HG03378 (cell line): ENCODE measurements around the gene ADIG.

Experiments
- ATAC-seq: cut with Tn5 transposase; IDR thresholded peaks from one replicate; pipeline ENCODE4 v1.9.1; 2021; ENCODE audit warnings: mild to moderate bottlenecking, moderate library complexity; ENCODE audit not compliant: unreplicated experiment

ADIG gene

DNA sequence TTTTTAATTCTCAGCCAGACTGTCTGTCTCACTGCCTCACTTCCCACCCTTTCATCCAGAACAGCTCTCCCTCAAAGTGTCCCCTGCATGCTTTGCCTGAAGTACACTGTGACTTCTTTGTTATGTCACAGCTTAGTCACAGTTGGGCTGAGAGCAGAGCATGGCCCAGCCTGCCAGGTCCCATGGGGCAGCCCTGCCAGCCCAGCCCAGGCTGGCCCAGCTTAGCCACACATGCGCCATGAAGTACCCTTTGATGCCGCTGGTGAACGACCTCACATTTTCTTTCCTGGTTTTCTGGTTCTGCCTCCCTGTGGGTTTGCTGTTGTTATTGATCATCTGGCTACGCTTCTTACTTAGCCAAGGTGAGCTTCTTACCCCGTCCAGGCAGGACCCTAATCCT lies at the start of gene ADIG:
Gene ADIG, plus strand, starts transcription at position 185 of the 400 bp plus-strand sequence. Its CDS starts 54 bp downstream, at position 239.
- no peak for ATAC-seq

DNA sequence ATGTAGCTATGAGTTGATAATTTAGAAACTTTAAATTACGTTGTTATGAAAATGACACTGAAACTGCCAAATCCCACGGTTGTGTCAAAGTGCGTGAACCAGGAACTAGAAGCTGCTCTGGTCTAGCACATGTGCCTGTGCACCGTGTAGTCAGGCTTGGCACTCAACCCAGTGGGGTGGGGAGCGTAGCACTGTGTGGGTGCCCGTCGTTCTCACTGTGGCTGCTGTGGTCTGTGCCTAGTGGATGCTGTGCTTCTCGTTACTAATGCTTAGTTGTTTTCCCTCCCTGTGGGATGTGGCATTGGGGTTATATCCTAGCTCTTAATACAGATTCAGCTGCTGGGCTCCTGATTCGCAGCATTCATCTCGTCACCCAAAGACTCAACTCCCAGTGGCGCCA lies 46.2 kb upstream of the ADIG start:
- ATAC-seq = no peak

DNA sequence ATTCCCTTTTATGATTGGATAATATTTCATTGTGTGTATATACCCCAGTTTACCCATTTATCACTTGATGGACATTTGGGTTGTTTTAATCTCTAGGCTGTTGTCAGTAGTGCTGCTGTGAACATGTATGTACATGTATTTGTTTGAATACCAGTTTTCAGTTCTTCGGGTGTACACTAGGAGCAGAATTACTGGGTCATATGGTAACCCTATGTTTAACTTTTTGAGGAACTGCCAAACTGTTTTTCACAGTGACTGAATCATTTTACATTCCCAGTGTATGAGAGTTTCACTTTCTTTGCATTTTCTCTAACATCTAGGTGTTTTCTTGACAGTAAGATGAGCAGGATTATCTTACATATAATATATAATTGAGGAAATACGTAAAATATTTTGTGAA lies 44.7 kb upstream of the ADIG start:
- ATAC-seq = no peak

DNA sequence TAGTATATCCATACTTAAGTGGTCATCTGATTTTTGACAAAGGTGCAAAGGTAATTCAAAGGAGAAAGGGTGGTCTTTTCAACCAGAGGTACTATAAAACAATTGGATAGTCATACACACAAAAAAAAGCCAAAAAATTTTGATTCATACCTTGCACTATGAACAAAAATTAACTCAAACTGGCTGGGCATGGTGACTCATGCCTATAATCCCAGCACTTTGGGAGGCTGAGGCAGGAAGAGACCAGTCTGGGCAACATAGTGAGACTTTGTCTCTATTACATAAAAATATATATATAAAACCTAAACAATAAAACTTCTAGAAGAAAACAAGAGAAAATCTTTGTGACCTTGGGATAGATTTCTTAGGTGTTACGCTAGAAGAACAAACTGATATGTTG lies 43.8 kb upstream of the ADIG start:
- ATAC-seq = no peak

DNA sequence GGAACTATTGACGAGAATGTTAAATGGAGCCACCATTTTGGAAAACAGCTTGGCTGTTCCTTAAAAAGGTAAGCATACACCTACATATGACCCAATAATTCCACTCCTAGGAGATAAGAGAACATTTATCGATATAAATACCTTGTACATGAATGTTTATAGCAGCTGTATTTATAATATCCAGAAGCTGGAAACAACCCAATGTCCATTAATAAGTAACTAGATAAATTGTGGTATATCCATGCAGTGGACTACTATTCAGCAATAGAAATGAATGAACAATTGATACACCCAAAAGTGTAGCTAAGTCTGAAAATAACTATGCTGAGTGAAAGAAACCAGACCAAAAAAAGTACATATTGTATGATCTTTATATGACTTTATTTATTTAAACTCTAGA lies 42.2 kb upstream of the ADIG start:
- no peak for ATAC-seq

DNA sequence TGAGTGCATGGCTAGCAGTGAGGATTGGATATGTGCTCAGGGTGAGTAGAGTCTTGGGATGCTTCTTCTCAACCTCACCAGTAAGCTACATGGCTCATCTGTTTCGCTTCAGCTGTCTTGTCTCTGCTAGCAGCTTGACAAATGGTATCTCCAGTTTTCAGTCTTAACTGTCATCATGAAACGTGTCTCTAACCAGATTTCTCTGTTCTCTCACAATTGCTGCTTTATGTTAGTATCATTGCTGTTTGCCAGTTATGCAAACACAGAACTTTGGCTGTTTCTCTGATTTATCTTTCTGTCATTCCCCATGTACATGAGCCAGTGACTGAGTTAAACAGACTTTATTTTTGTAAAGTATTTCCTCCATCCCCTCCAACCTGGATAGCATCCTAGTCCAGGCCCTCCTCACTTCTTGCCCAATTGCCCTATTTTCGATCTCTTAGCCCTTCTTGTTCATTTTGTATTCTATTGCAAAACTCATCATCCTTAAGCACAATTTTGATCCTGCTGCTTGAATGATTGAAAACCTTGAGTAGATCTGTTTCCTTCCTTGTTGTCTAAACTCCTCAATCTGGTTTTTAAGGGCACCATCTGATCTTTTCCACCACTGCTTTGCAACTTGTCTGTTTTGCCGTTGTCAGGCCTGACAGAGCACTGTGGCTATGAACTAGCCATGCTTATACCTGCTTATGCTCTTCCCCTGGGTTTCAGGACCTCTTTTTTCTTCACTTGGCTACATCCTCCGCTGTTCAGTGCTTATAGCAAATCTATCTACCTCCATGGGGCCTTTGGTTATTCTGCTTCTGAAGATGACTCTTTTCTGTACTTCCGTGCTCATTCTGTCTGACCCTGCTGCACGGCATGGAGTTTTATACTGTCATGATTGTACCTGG lies 37.7 kb upstream of the ADIG start:
- ATAC-seq = no peak

DNA sequence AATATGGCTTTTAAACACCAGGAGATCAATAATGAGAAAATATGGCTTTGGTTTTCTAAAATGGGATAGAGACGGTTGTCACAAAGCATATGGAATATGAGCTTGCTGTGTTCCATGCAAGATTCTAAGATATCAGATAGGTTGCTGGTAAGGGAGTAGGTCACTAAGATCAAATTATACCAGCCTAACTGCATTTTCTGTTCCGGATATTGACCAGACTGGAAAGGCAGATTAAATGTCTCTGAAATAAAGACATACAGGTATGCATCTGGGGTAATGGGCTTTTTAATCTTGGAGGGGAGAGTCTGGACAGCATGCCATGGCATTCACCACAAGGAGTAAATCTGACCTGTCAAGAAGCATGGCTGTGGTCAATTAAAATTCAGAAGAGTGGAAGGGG lies 35.2 kb upstream of the ADIG start:
- no peak for ATAC-seq

DNA sequence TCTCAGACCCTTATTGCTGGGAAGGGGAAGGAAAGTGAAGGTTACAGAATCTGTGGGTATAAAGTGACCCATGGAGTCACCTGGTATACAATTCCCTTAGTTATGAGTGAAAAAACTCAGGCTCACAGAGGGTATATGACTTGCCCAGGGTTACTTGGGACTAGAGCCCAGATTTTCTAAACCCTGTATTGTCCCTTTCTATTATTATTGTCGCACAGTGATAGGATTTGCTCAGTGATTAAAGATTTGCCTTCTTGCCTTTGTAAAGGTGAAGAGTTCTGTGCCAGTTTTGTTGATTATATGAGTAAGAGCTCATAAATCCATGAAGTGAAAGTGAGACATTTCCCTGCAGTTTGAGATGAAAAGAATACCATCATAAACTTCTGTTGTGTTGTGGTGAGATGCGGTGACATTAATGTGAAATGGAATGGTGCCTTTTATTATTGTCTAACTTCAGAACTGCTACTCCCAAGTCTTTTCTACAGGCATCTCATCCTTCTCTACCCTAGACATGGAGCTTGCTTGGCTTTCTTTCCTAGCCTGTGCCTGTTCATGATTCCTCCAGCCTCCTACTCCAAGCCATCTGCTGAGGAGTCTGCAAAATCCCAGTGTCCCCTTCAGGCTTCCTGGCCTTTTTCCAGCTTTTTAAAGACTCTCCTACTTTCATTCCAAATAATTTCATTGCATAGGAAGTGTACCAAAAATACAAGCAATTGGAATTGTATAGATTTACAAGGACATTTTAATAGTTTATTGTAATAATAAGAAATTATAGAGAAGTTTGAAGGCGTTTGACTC lies 33.5 kb upstream of the ADIG start:
- no peak for ATAC-seq

DNA sequence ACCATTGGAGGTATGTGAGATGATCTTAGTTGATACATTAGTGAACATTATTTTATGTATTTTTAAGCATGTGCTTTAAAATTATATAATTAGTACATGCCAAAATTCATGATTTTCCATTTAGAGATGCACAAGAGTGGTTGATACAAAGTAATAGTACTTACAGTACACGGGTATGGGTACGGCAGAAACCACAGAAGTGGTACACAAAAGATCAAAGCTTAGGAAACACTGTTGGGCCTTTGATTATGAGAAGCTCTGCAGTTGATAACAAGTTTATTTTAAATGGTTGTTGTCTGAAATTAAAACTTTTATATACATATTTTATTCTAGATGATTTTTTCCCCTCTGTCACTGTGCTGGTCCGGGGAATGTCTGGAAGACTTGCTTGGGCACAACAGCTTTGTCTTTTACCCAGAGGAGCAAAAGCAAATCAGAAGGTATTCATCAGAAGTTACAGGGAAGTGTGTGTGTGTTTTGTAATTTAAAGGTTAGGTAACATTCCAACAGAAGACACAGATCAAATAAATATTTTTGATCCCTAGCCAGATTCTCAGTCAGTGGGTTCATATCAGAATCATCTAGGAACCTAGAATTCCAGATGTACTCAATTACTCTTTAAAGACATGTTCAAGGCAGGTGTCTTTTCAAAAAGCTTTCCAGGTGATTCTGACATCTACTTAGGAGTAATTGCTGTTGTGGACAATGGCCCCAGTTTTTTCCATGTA lies 32.5 kb upstream of the ADIG start:
- ATAC-seq = no peak

DNA sequence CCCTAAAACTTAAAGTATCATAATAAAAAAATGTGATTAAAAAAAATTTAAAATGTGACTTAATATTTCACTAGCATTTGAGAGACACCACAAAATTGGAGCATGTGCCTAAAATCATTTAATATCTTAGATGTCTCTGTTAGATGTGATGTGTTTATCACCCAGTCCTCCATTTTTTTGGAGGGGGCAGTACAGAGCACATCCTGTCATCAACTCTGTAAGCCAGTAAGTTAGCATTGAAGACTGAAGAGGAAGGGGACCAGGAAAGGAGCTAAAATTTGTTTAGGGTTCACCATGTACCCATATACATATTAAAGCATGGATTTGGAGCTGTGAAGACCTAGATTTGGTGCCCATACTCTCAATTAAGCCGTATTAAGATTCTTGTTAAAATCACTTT lies 30.7 kb upstream of the ADIG start:
- no peak for ATAC-seq

DNA sequence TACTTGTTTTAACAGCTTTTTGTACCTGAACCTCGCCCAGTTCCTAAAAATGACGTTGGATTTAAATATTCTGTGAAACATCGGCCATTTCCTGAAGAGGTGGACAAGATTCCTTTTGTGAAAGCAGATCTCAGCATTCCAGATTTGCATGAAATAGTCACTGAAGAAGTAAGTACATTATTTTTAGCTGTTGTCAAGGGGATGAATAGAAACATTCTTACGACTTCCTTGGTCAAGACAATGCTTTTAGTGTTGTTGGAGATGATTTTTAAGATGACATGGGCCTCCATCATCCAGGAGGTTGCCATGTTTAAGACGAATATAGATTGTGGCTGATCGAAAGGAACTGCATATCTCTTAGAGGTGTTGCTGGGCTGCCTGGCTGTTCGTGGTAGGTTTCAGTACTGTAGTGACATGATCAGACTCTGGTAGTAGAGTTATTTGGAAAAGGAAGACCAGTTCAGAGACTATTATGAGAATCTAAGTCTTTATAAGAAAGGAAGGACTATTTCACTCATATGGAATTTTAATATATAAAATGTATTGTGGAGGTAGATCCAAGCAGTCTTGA lies 29.9 kb upstream of the ADIG start:
- ATAC-seq = no peak

DNA sequence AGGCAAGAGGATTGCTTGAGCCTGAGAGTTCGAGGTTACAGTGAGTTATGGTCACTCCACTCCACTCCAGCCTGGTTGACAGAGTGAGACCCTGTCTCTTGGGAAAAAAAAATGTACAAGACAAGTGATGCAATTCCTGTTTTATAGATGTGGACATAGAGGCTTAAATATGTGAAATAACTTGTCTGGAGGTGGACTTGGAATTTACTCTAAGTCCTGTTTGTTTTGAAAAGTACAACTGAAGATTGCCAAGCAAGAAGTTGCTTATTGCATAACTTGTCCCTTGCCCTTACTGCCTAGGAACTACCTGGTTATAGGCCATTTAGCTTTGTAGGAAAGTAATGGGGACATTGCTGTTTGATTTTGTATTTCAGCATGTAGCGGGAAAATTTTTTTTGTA lies 26.0 kb upstream of the ADIG start:
- no peak for ATAC-seq

DNA sequence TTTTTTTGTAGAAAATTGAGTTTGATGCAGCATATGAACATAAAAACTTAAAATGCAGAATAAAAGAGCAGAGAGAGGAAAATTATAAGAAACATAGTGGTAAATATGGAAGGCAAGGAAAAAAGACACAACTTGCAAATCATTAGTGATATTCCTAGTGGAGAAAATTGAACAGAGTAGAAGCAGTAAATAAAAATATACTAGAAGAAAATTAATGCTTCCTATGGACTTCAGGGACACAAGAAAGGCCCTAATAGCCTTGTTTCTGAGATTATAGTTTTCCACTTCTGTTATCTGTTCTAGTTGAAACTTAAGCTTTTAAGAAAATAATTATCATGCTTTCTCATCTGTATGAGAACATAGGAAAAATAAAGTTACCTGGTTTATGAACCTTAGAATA lies 25.6 kb upstream of the ADIG start:
- no peak for ATAC-seq

DNA sequence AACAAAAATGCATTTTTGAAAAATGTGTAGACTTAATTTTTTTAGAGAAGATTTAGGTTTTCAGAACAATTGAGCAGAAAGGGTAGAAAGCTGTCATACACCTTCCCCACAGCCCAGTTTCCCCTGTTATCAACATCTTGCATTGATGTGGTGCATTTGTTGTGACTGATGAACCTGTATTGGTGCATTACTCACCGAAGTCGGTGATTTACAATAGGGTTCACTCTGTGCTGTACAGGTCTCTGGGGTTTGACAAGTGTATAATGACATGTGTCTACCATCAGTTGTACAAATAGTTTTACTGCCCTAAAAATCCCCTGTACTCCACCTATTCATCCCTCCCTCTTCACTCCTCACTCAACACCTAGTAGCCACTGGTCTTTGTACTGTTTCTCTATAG lies 23.8 kb upstream of the ADIG start:
- no peak for ATAC-seq

DNA sequence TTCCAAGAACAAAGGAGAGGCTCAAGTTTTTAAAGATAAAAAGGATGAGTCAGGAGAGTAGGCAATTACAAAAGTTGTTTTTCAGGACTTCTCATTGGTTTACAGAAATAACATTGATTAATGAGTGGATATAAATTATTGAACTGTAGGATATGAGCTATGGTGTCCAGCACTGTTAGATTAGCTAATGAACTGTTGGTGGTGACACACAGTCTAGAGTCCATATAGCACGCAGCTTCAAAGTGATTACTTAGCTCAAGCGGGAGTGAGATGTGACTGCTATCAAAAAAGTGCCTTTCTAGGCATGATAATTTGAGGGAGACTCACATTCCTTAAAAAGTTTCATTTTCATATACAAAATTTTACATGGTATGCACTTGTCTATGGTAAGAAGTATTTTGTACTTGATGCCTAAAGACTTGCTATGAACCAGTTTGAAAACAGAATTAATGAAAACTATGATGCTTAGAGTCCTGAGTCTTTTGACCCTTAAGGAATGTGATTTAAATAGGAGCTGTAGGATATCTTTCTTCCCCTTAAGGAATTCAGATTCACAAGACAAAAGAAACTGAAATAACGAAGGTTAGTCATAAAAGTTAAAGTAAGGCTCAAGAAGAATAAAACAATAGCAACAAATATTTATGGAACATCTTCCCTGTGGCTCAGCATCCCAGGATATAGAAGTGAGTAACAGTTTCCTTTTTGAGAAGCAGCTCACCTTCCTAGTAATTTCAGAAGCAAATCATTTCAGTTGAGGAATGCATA lies 22.2 kb upstream of the ADIG start:
- ATAC-seq = no peak

DNA sequence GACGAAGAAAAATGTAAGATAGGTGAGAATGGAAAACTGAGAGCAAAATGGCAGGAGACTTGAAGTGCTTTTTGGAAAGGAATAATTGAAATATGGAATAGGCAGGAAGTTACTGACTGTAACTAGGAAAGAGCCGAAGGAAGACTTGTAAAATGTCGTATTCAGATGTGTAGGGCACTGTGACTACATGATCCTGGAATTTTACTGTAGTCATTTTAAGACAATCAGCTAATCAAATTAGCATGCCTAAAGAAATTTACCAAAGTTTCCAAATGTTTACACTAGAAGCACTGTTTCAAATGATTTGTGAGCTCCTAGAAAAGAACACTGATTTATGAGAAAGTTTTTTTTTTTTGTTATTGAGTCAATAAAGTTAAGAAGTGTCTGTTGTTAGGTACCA lies 21.2 kb upstream of the ADIG start:
- ATAC-seq = no peak

DNA sequence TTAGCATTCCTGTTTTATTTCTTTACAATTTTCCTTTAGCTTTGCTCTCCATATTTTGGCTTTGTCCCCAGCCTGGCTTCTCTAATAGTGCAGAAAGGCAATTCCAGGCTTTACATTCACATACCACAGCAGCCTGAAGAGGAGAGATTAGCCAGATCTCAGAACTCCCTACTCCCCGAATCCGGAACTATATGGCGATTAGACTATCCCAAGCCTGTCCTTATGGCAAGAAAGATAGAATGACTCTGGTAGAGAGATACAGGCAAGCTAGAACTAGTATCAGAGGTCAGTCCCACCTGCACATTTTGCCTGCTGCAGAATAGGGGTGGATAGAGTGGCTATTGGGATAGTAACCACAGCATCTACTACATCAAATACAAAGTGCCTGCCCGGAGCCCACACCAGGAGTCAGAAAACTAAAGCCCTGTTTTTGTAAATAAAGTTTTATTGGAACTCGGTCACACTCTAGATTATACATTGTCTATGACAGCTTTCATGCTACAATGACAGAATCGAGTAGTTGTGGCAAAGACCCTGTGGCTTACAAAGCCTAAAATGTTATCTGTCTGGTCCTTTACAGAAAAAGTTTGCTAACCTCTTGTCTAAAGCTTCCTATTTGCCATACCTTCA lies 17.1 kb upstream of the ADIG start:
- ATAC-seq = no peak

DNA sequence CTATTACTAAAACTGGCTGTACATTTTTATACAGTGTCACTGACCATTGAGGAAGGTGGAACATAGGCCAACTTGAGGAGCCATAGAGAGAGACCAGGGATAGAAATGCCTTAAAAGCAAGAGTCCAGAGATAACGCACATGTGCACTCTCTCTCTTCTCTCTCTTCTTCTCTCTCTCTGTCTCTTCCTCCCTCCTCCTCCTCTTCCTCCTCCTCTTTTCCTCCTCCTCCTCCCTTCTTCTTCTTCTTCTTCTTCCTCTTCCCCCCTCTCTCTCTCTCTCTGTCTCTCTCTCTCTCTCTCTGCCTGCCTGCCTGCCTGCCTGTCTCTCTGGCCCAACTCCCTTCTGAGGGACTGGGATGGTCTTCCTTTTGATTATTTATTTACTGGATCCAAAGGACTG lies 16.3 kb upstream of the ADIG start:
- ATAC-seq = no peak

DNA sequence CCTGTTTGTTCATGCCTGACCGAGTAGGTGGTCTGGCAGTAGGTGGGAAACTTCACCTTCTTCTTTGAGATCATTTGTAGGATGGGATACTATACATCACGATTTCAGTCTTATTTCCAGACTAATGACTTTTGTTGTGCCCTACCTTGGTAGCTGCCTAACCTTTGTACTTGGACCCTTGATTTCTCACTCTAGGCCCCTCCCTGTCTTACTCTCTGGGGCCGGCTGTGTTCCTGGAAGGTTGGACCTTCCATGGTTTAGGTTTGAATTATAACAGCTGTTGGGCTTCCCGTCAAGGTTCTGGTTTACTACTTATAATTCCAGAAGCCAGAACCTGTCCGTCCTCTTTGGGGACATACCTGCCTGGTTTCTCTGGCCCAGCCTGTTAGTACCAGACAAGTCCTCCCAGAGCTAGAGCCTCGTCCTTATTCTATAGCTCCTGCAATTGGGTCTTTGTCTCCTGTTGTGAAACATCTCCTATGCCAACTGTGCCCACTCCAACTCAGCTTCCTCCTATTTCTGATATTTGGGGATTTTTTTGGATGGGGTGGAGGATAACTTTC lies 14.9 kb upstream of the ADIG start:
- ATAC-seq = no peak
